Thoracic aorta (tissue), 2 donors: ENCODE data around the gene NAT10. TPM values are rescaled to one million over a fixed set of nuclear protein-coding genes. Genes with fewer than 3 reads are reported as not detected.

ENCODE experiments used
- ATAC-seq: fragments of 150-250 bp; one replicate; pipeline ENCODE4 v1.8.0; 2017; ENCODE audit warnings: low read depth; ENCODE audit not compliant: insufficient number of reproducible peaks, low FRiP score
- DNase-seq: peaks from one replicate; pipeline ENCODE4 v3.0.0-alpha.2; 2020; ENCODE audit warnings: low spot score
- H3K27ac ChIP-seq, 2 donors: fragments of 200-600 bp; sonication (generic); 1 replicate in 1 of 2; 2 replicates in 1 of 2; pipeline ENCODE4 v1.5.1; 2016; ENCODE audit warnings: mild to moderate bottlenecking in 2 of 2, moderate library complexity in 2 of 2
- H3K27me3 ChIP-seq: fragments of 200-600 bp; sonication (generic); replicated peaks from 2 replicates; pipeline ENCODE4 v1.6.0; 2016; ENCODE audit warnings: mild to moderate bottlenecking; ENCODE audit not compliant: insufficient read depth
- H3K36me3 ChIP-seq: fragments of 200-600 bp; sonication (generic); one replicate; pipeline ENCODE4 v1.5.1; 2016
- H3K4me1 ChIP-seq, 2 donors: fragments of 200-600 bp; sonication (generic); 1 replicate in 1 of 2; 2 replicates in 1 of 2; pipeline versions ENCODE4 v1.5.1 to v1.6.0; 2016; ENCODE audit warnings: low read depth in 2 of 2, mild to moderate bottlenecking in 1 of 2; ENCODE audit not compliant: control insufficient read depth in 1 of 2
- H3K4me3 ChIP-seq: fragments of 200-600 bp; sonication (generic); 2 replicates; pipeline ENCODE4 v1.5.1; 2016; ENCODE audit warnings: mild to moderate bottlenecking
- H3K9me3 ChIP-seq: fragments of 200-600 bp; sonication (generic); 2 replicates; pipeline ENCODE4 v1.5.1; 2016
- CTCF ChIP-seq: fragments of 200-600 bp; sonication (generic); IDR thresholded peaks from one replicate; pipeline ENCODE4 v1.5.1; 2019; ENCODE audit warnings: antibody characterized with exemption
- total RNA-seq, 2 donors: library from RNA; depleted of rRNA; stranded (reverse); fragments of >200 nt; gene quantifications; one replicate each; pipeline versions ENCODE4 v1.1.0 to v1.2.3, GENCODE V29; 2016

Gene NAT10
- total RNA-seq, 2 donors from 2014 or later = 14.1 to 39.9 TPM

DNA sequence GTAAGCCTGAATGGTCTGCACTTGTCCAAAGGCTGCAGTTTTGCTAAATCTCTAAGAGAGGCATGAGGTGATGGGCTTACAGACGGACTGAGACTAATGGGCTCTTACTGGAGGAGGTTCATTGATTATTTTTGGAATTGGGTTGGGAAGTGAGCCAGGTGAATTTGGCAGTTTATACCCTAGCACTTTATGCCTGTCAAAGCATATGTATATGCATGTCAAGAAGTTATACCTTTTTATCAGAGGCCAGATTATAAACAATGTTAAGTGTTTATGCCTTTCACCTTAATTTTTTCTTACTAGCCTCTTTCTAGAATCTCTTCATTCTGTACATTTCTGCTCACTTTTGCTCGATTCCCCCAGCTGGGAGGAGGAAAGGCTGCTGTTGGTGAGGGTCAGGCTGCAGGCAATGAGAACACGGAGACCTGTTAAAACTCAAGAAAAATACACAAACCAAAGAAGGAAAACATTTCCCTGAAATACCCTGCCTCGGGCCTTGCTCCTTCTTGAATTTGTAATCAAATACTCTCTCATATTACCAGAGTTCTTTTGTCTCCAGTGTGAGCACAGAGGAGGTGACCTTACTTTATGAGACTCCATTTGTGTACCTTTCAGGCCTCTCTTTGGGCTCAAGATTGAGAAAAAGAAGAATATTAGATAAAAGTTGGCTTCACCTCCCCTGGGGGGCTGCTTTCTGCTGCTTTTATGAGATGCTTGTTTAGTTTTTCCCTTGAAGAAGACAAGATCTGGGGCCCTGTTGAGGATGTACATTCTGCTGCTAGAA, 19.6 kb downstream of the NAT10 start:
- TF ChIP-seq CTCF = no peak
- Histone ChIP-seq H3K4me3 (no peak overlapping the region), H3K27me3 (no peaks in the 10 kb centered on the region), H3K36me3 (peaks cover 43% of the 10 kb centered on the region), H3K9me3 (no peaks in the 10 kb centered on the region), H3K27ac (no peak overlapping the region), H3K4me1 (no peaks in the 10 kb centered on the region)
- ATAC-seq (no peak), DNase-seq (no peak)

- ATAC-seq (no peak), DNase-seq (no peak)
- TF ChIP-seq CTCF = no peak
- no peaks in the 10 kb centered on the region for H3K9me3 ChIP-seq
- H3K4me3 ChIP-seq = no peak overlapping the region
- no peak overlapping the region for H3K27ac ChIP-seq
- no peaks in the 10 kb centered on the region for H3K27me3 ChIP-seq
- H3K36me3 ChIP-seq = peaks cover 40% of the 10 kb centered on the region
- no peaks in the 10 kb centered on the region for H3K4me1 ChIP-seq
These were observed 21.8 kb downstream of the NAT10 start for GRCh38 chr11:34126959-34127848.

DNA sequence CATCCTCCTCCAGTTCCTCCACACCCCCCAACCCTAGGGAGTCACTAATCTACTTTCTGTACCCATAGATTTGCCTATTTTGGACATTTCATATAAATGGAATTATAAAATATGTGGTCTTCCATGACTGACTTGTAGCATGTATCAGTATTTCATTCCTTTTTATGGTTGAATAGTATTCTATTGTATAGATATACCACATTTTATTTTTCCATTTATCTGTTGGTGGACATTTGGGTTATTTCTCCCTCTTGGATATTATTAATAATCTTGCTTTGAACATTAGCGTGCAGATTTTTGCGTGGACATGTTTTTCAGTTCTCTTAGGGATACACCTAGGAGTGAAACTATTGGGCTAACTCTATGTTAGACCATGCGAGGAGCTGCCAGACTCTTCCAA, 23.4 kb downstream of the NAT10 start:
- ATAC-seq = no peak
- no peak overlapping the region for H3K27ac ChIP-seq
- no peak overlapping the region for H3K4me3 ChIP-seq
- no peaks in the 10 kb centered on the region for H3K4me1 ChIP-seq
- peaks cover 42% of the 10 kb centered on the region for H3K36me3 ChIP-seq
- DNase-seq = no peak
- no peak for TF ChIP-seq CTCF
- no peaks in the 10 kb centered on the region for H3K9me3 ChIP-seq
- no peaks in the 10 kb centered on the region for H3K27me3 ChIP-seq

GRCh38 chr11:34132261-34132965, 27.0 kb downstream of the NAT10 start:
- TF ChIP-seq CTCF = no peak
- no peak overlapping the region for H3K4me3 ChIP-seq
- DNase-seq = no peak
- H3K27me3 ChIP-seq = no peaks in the 10 kb centered on the region
- H3K4me1 ChIP-seq = no peaks in the 10 kb centered on the region
- no peak for ATAC-seq
- H3K36me3 ChIP-seq = peaks cover 44% of the 10 kb centered on the region
- no peak overlapping the region for H3K27ac ChIP-seq
- no peaks in the 10 kb centered on the region for H3K9me3 ChIP-seq

GRCh38 chr11:34134765-34135164, 29.3 kb downstream of the NAT10 start:
- Histone ChIP-seq H3K4me1 (no peaks in the 10 kb centered on the region), H3K27ac (no peak overlapping the region), H3K36me3 (peaks cover 63% of the 10 kb centered on the region), H3K4me3 (no peak overlapping the region), H3K9me3 (no peaks in the 10 kb centered on the region), H3K27me3 (no peaks in the 10 kb centered on the region)
- ATAC-seq = no peak
- TF ChIP-seq CTCF = no peak
- DNase-seq = no peak
